Coronary artery (tissue), 2 donors: Measurements from ENCODE around the gene HCAR2.
"Not testable (repeated sequence)": the region's sequence is repeated elsewhere in the genome, so short reads cannot be mapped to it uniquely, and the experiment has no call there.

Experiments
- DNase-seq: peaks from one replicate; pipeline ENCODE4 v3.0.0-alpha.2; 2017; ENCODE audit warnings: low spot score
- H3K27ac ChIP-seq, 2 donors: fragments of 200-600 bp; sonication (generic); one replicate each; pipeline ENCODE4 v1.5.1; 2016 to 2019
- H3K4me3 ChIP-seq: fragments of 200-600 bp; sonication (generic); 2 replicates; pipeline ENCODE4 v1.5.1; 2016; ENCODE audit warnings: mild to moderate bottlenecking, moderate library complexity
- TF ChIP-seq, protein P1 (sequence below): fragments of 200-600 bp; sonication (generic); IDR thresholded peaks from one replicate; pipeline ENCODE4 v1.5.1; 2019; ENCODE audit warnings: antibody characterized with exemption

The HCAR2 gene

GRCh38 chr12:122726080-122726558, 23.0 kb upstream of the HCAR2 start:
- Histone ChIP-seq H3K4me3 (no peak overlapping the region), H3K27ac (no peak overlapping the region)
- TF ChIP-seq, protein P1, sequence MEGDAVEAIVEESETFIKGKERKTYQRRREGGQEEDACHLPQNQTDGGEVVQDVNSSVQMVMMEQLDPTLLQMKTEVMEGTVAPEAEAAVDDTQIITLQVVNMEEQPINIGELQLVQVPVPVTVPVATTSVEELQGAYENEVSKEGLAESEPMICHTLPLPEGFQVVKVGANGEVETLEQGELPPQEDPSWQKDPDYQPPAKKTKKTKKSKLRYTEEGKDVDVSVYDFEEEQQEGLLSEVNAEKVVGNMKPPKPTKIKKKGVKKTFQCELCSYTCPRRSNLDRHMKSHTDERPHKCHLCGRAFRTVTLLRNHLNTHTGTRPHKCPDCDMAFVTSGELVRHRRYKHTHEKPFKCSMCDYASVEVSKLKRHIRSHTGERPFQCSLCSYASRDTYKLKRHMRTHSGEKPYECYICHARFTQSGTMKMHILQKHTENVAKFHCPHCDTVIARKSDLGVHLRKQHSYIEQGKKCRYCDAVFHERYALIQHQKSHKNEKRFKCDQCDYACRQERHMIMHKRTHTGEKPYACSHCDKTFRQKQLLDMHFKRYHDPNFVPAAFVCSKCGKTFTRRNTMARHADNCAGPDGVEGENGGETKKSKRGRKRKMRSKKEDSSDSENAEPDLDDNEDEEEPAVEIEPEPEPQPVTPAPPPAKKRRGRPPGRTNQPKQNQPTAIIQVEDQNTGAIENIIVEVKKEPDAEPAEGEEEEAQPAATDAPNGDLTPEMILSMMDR, result no peak
- DNase-seq, result no peak

- Histone ChIP-seq H3K27ac (no peak overlapping the region), H3K4me3 (no peak overlapping the region)
- DNase-seq, result no peak
- TF ChIP-seq, protein P1, result no peak
These were observed 22.4 kb upstream of the HCAR2 start for GRCh38 chr12:122725452-122726079.

DNA sequence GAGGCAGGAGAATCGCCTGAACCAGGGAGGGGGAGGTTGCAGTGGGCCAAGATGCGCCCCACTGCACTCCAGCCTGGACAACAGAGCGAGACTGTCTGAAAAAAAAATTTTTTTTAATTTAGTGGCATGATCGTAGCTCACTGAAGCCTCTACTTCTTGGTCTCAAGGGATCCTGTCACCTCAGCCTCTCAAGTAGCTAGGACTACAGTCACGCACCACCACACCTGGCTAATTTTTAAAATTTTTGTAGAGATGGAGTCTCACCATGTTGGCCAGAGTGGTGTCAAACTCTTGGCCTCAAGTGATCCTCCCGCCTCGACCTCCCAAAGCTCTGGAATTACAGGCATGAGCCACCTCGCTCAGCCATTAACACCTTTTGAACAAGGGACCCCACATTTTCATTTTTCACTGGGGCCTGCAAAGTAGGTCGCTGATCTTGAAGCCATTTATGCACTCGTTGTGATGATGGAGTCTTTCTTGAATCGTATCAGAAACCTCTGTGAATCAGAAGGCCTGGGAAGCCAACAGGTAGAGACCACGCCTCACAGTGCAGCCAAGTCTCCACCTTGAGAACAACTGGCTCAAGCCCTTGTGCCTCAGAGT, 21.6 kb upstream of the HCAR2 start:
- TF ChIP-seq, protein P1, result no peak
- Histone ChIP-seq H3K27ac (no peak overlapping the region), H3K4me3 (no peak overlapping the region)
- no peak for DNase-seq

DNA sequence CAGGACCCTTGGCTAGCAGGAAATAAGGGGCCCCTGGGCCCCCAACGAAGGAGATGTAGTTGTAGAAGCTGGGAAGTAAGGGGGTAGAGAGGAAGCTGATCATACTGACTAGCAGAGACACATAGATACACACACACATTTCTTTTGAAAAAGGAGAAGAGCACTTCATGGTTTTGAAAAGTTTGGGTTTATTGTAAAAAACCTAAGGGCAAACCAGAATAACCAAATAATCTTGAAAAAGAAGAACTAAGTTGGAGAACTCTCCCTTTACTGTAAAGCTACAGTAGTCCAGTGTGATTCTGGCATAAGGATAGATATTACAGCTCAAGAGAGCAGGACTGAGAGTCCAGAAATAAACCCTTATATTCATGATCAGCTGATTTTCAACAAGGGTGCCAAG, 19.2 kb upstream of the HCAR2 start:
- TF ChIP-seq, protein P1, result no peak
- no peak overlapping the region for H3K4me3 ChIP-seq
- no peak overlapping the region for H3K27ac ChIP-seq
- no peak for DNase-seq

- no peak overlapping the region for H3K4me3 ChIP-seq
- DNase-seq, result no peak
- H3K27ac ChIP-seq, result no peak overlapping the region
- TF ChIP-seq, protein P1, result no peak
These were observed 17.9 kb upstream of the HCAR2 start for GRCh38 chr12:122721057-122721545.

- H3K27ac ChIP-seq, DNase-seq, H3K4me3 ChIP-seq: not testable (repeated sequence)
These were observed 13.5 kb upstream of the HCAR2 start, which contains the start of gene HCAR3 for GRCh38 chr12:122716658-122717057. Gene HCAR3, minus strand, starts transcription at chr12:122716811. Its CDS starts 74 bp downstream, at chr12:122716737.

GRCh38 chr12:122715211-122715610, 12.1 kb upstream of the HCAR2 start:
- not testable (repeated sequence) for H3K27ac ChIP-seq, H3K4me3 ChIP-seq, DNase-seq

GRCh38 chr12:122713491-122714188, 10.5 kb upstream of the HCAR2 start:
- H3K27ac ChIP-seq, H3K4me3 ChIP-seq, DNase-seq: not testable (repeated sequence)

GRCh38 chr12:122711266-122711665, 8.1 kb upstream of the HCAR2 start:
- H3K4me3 ChIP-seq, H3K27ac ChIP-seq: not testable (repeated sequence)

GRCh38 chr12:122710341-122710740, 7.2 kb upstream of the HCAR2 start:
- DNase-seq, H3K27ac ChIP-seq, H3K4me3 ChIP-seq: not testable (repeated sequence)

More at GRCh38 chr12:122711266-122711665, 8.1 kb upstream of the HCAR2 start:
- not testable (repeated sequence) for DNase-seq

GRCh38 chr12:122709287-122709686, 6.1 kb upstream of the HCAR2 start:
- H3K4me3 ChIP-seq, DNase-seq, H3K27ac ChIP-seq: not testable (repeated sequence)

- H3K4me3 ChIP-seq, DNase-seq, H3K27ac ChIP-seq: not testable (repeated sequence)
These were observed 684 bp upstream of the HCAR2 start for GRCh38 chr12:122703841-122704240.

- H3K27ac ChIP-seq, H3K4me3 ChIP-seq, DNase-seq: not testable (repeated sequence)
These were observed 1.7 kb downstream of the HCAR2 start for GRCh38 chr12:122701481-122701880.
